ENCODE measurements around the gene PGA5.
A peak's percentile ranks its signal among the peaks of the same experiment; 100 is the strongest.

Gene PGA5

DNA sequence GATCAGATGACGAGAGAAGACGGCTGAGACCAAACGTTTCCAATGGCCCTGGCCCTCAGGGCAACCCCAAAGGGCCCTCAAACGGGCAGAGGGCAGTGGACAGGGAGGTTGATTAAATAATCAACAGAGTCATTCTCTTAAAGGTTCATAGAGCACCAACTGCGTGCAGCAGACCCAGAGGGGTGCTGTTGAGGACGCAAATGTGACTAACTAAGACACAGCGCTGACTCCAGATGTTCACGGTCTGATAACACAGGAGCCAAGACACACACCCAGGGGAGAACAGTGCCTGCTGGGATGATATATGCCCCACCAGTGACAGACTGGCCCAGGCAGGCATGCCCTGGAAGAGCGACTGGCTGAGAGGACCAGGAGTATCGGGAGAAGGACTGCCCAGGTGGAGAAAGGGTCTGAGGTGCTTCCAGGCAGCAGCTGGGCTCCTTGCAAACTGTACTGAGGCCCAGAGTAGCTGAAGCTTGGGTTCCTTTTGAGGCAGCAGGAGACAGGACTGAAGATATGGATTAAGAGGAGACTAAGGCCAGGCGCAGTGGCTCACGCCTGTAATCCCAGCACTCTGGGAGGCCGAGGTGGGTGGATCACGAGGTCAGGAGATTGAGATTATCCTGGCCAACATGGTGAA lies 46.5 kb downstream of the PGA5 start:
- Histone ChIP-seq H3K9me3 (ENCODE audit: control insufficient read depth, low read length) (no peaks in the 10 kb centered on the region), H3K9ac (ENCODE audit: low read length) (no peak overlapping the region), H3K4me3 (ENCODE audit: low read length) (no peak overlapping the region), H3K27me3 (replicated peaks; ENCODE audit: control insufficient read depth, insufficient read depth, low read length) (no peaks in the 10 kb centered on the region), H3K36me3 (ENCODE audit: control insufficient read depth, insufficient read depth, low read length, severe bottlenecking) (peaks cover 6% of the 10 kb centered on the region), H3K4me1 (ENCODE audit: control insufficient read depth, insufficient read depth, low read length) (no peaks in the 10 kb centered on the region)
- DNase-seq (ENCODE audit: low read depth) = no peak

DNA sequence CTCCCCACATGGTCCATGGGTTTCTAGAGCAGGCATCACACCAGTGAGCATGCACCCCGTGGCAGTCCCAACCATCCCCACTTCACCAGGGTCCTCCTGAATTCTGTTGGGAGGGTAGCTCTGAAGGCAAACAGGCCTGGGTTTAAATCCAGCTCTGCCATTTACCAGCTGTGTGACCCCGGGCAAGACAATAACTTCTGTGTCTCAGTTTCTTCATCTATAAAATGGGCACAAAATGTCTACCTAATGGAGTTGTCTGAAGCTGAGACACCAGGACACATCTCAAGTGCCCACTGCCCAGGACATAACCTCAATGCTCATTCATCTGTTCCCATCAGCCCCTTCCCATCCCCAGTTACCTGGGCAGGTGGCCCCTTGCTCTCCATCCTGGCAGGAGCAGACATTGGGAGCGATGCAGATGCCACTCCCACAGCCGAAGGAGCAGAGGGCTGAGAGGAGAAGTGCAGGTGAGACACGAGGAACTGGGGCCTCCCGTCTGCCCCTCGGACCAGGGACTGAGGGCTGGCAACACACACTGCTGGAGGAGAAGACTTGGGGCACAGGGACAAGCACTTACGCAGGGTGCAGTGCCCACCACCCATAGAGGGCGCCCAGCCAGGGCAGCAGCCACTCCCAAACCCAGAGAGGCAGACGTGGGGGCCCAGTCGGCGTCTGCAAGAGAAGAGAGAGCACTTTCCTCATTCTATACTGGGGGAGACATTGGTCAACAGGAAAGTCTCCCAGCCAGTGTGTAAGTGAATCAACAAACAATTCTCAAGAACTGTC lies 50.1 kb downstream of the PGA5 start:
- DNase-seq (ENCODE audit: low read depth) = no peak
- no peak overlapping the region for H3K4me3 ChIP-seq (ENCODE audit: low read length)
- H3K9ac ChIP-seq (ENCODE audit: low read length) = no peak overlapping the region

DNA sequence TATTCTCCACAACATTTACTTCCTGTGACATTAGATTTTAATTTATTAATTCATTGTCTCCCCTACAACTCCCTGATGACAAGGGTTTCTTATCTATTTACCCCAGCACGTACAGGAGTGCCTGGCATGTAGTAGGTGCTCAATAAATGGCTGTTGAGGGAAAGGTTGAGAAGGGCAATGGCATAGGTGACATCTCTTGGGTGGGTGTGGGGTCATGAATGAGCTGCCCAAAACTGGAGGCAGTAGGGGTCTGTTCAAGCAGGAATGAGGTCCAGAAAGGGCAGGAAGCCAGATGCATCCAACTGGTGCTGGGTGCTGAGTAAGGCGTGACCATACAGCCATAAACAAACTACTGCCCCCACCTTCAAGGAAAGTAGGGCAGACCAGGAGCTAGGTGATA lies 51.4 kb downstream of the PGA5 start:
- H3K4me1 ChIP-seq (ENCODE audit: control insufficient read depth, insufficient read depth, low read length) = peaks cover 21% of the 10 kb centered on the region
- no peak overlapping the region for H3K9ac ChIP-seq (ENCODE audit: low read length)
- no peaks in the 10 kb centered on the region for H3K36me3 ChIP-seq (ENCODE audit: control insufficient read depth, insufficient read depth, low read length, severe bottlenecking)
- no peak overlapping the region for H3K4me3 ChIP-seq (ENCODE audit: low read length)
- no peak for DNase-seq (ENCODE audit: low read depth)
- no peaks in the 10 kb centered on the region for H3K27me3 ChIP-seq (replicated peaks; ENCODE audit: control insufficient read depth, insufficient read depth, low read length)
- no peaks in the 10 kb centered on the region for H3K9me3 ChIP-seq (ENCODE audit: control insufficient read depth, low read length)

More for the DNA sequence above, 50.1 kb downstream of the PGA5 start:
- H3K36me3 ChIP-seq (ENCODE audit: control insufficient read depth, insufficient read depth, low read length, severe bottlenecking) = peaks cover 2% of the 10 kb centered on the region
- no peaks in the 10 kb centered on the region for H3K9me3 ChIP-seq (ENCODE audit: control insufficient read depth, low read length)
- H3K27me3 ChIP-seq (replicated peaks; ENCODE audit: control insufficient read depth, insufficient read depth, low read length) = no peaks in the 10 kb centered on the region
- H3K4me1 ChIP-seq (ENCODE audit: control insufficient read depth, insufficient read depth, low read length) = peaks cover 17% of the 10 kb centered on the region

DNA sequence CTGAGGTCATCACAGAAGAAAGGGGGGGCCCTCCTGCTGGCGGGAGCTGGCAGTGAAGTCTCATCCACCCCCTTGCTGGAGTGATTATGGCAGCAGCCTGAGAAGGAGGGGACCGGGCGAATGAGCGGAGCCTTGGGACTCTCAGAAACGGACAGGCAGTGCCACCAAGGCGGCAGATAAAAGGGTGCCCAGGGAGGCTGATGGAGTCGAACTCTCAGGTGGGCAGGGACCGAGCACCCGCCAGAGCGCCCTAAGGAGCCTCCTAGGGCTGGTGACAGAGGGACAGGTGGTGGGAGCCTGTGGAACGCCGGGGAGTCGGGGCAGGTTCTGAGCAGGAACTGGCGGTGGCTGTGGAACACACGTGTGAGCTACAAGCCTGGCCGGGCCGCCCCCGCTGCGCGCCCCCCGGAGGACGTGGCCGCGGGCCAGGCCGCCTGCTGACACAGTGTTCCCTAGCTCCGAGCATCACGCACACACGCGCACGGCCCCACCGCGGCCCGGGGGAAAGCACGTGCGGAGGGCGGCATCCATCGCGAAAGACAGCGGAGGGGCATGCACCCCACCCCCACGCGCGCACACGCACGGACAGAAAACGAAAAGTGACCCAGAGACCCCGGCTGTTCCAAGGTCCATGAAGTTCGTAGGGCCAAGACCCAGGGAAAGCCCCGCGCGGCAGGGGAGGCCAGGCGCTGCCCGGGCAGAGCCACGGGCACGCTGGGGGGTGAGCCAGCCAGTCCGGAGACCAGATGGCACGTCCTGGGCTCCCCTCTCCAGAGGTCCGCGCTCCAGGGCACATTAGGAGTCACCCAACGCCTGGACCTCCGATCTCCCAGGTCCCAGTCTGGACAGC lies 53.1 kb downstream of the PGA5 start:
- Histone ChIP-seq H3K9me3 (ENCODE audit: control insufficient read depth, low read length) (no peaks in the 10 kb centered on the region), H3K27me3 (replicated peaks; ENCODE audit: control insufficient read depth, insufficient read depth, low read length) (no peaks in the 10 kb centered on the region), H3K4me3 (ENCODE audit: low read length) (peak overlapping the region; percentile 84), H3K36me3 (ENCODE audit: control insufficient read depth, insufficient read depth, low read length, severe bottlenecking) (peaks cover 5% of the 10 kb centered on the region), H3K4me1 (ENCODE audit: control insufficient read depth, insufficient read depth, low read length) (peaks cover 39% of the 10 kb centered on the region), H3K9ac (ENCODE audit: low read length) (peak overlapping the region; percentile 85)
- peak; percentile 84 for DNase-seq (ENCODE audit: low read depth)

DNA sequence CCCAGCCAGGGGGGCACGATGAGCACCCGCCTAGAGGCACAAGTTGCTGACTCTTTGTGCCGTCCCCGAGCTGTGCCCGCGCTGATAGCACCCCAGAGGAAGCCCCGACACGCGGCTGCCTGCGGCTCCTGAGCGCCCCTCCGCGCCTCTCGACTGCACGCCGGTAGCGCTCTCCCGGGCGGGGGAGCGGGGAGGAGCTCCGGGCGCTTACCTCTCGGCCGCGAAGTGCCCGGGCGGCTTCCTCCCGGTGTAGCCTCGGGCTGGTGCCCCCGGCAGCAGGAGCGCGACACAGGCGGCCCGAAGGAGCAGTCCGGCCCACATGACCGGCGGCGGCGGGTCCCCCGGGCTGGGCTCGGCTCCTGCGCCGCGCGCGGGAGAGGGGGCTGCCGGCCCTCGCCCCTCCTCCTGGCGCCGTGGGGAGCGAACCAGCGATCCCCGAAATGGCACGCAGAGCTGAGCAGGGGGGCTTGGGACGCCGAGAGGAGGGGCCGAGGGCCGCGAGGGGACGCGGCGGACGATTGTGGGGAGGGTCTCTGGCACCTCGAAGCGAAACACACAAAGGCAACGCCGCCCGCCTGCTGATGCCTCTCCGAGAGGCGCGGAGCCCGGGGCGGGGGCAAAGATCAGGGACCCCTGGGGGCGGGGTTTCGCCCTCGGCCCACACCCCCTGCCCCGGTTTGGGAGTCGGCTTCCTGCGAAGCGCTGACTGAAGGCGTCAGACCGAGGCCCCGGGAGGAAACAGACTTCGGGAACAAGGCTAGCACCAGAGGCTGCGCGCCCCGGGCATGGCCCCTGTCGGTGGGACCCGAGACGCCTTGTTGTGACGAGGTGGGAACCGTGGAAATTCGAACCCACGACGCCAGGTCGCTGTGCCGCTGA lies 54.0 kb downstream of the PGA5 start, which contains the start of gene VWCE:
VWCE (minus strand) TSS at position 600 of the 879 bp plus-strand sequence; CDS start at position 321, 279 bp downstream.
- Histone ChIP-seq H3K27me3 (replicated peaks; ENCODE audit: control insufficient read depth, insufficient read depth, low read length) (no peaks in the 10 kb centered on the region), H3K4me1 (ENCODE audit: control insufficient read depth, insufficient read depth, low read length) (peaks cover 39% of the 10 kb centered on the region), H3K36me3 (ENCODE audit: control insufficient read depth, insufficient read depth, low read length, severe bottlenecking) (peaks cover 14% of the 10 kb centered on the region), H3K9me3 (ENCODE audit: control insufficient read depth, low read length) (no peaks in the 10 kb centered on the region), H3K4me3 (ENCODE audit: low read length) (peak within 1 kb of the TSS; percentile 84), H3K9ac (ENCODE audit: low read length) (peak within 1 kb of the TSS; percentile 85)
- peak; percentile 78 for DNase-seq (ENCODE audit: low read depth)

DNA sequence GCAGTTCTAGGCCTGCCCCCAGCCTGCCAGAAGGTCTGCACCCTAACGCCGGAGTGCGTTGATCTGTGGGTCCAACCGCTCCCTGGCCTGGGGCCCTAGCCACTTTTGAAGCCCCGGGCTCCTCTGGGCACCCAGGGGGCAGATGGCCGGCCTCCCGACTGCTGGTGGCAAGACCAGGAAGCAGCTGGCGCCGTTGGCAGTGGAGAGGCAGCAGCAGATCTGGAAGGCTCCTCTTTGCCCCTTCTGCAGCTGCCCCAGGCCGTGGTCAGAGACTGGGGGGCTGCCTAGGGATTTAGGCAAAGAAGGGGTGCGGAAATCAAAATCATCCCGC lies 54.6 kb downstream of the PGA5 start:
- no peaks in the 10 kb centered on the region for H3K9me3 ChIP-seq (ENCODE audit: control insufficient read depth, low read length)
- H3K9ac ChIP-seq (ENCODE audit: low read length) = peak overlapping the region; percentile 85
- peaks cover 20% of the 10 kb centered on the region for H3K36me3 ChIP-seq (ENCODE audit: control insufficient read depth, insufficient read depth, low read length, severe bottlenecking)
- peaks cover 39% of the 10 kb centered on the region for H3K4me1 ChIP-seq (ENCODE audit: control insufficient read depth, insufficient read depth, low read length)
- DNase-seq (ENCODE audit: low read depth) = no peak
- no peaks in the 10 kb centered on the region for H3K27me3 ChIP-seq (replicated peaks; ENCODE audit: control insufficient read depth, insufficient read depth, low read length)
- H3K4me3 ChIP-seq (ENCODE audit: low read length) = peak overlapping the region; percentile 84

DNA sequence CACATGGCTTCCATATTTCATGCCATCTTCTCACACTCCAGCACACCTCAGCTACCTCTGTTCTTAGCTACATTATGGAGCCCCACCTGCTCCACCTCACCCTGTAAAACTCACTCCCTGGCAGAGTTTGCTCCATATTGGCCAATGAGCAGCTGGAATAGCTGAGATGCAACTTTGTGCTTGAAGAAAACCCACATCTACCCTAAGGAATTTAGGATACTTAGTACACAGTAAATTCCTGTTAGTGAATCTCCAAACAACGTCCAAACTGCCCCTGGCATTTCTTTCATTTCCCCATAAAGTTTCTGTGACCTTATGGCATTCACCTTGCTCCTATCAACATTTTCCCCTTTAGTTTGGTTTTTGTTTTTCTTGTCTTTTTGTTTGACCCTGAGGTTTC lies 56.4 kb downstream of the PGA5 start:
- peak; percentile 50 for DNase-seq (ENCODE audit: low read depth)
- H3K9ac ChIP-seq (ENCODE audit: low read length) = peak overlapping the region; percentile 45
- peaks cover 39% of the 10 kb centered on the region for H3K4me1 ChIP-seq (ENCODE audit: control insufficient read depth, insufficient read depth, low read length)
- H3K9me3 ChIP-seq (ENCODE audit: control insufficient read depth, low read length) = no peaks in the 10 kb centered on the region
- H3K4me3 ChIP-seq (ENCODE audit: low read length) = no peak overlapping the region
- H3K36me3 ChIP-seq (ENCODE audit: control insufficient read depth, insufficient read depth, low read length, severe bottlenecking) = peaks cover 38% of the 10 kb centered on the region
- H3K27me3 ChIP-seq (replicated peaks; ENCODE audit: control insufficient read depth, insufficient read depth, low read length) = no peaks in the 10 kb centered on the region

DNA sequence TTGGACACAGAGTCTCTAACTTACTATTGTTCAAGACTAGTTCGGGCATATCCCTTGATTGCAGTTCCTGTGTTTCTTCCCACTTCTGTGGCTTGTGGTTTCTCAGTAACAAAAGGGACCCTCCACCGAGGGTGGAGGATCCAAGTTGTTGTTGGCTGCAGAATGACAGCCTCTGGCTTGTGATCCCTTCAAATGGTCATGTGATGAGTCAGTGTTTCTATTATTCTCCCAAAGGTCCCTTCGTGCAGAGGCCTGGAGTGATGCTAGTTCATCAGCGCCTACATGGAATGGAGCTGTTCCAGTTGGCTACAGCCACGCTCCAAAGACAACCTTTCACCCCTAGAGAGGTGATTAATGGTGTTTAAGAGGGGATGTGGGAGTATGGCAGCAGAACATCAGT lies 56.8 kb downstream of the PGA5 start:
- H3K4me3 ChIP-seq (ENCODE audit: low read length) = no peak overlapping the region
- peak overlapping the region; percentile 45 for H3K9ac ChIP-seq (ENCODE audit: low read length)
- peaks cover 39% of the 10 kb centered on the region for H3K4me1 ChIP-seq (ENCODE audit: control insufficient read depth, insufficient read depth, low read length)
- no peaks in the 10 kb centered on the region for H3K27me3 ChIP-seq (replicated peaks; ENCODE audit: control insufficient read depth, insufficient read depth, low read length)
- peaks cover 42% of the 10 kb centered on the region for H3K36me3 ChIP-seq (ENCODE audit: control insufficient read depth, insufficient read depth, low read length, severe bottlenecking)
- no peaks in the 10 kb centered on the region for H3K9me3 ChIP-seq (ENCODE audit: control insufficient read depth, low read length)
- DNase-seq (ENCODE audit: low read depth) = peak; percentile 86

DNA sequence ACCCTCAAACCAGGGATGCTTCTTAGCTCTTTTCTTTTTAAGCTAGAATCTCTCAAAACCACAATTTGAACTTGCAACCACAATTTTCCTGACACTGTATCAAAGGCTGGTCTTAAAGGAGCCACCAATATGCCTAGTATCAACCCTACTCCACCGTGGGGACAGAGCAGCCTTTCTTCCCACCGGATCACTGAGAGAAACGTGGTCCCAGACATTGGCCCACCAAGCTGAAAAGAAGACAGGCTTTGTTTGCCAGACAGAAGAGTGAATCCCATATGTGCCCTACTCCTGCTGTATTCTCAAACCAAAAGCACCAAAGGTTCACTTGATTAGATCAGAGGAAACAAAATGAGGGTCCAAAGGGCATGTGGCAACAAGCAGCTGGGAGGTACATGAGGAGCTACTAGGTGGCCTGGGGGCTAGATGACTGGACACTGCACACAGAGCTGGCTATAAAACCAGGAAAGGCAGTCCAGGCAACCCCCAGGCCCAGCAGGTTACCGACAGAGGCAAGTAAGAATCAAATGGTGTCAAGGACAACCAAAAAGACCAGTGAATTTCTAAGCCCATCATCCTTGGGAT lies 57.8 kb downstream of the PGA5 start:
- H3K4me1 ChIP-seq (ENCODE audit: control insufficient read depth, insufficient read depth, low read length) = peaks cover 33% of the 10 kb centered on the region
- H3K9ac ChIP-seq (ENCODE audit: low read length) = peak overlapping the region; percentile 50
- no peaks in the 10 kb centered on the region for H3K27me3 ChIP-seq (replicated peaks; ENCODE audit: control insufficient read depth, insufficient read depth, low read length)
- peak; percentile 2 for DNase-seq (ENCODE audit: low read depth)
- no peak overlapping the region for H3K4me3 ChIP-seq (ENCODE audit: low read length)
- H3K9me3 ChIP-seq (ENCODE audit: control insufficient read depth, low read length) = no peaks in the 10 kb centered on the region
- H3K36me3 ChIP-seq (ENCODE audit: control insufficient read depth, insufficient read depth, low read length, severe bottlenecking) = peaks cover 52% of the 10 kb centered on the region

Data from adipocyte (in vitro differentiated cells).